Endothelial cell of umbilical vein (primary cell): ENCODE measurements around the gene PRC1. TPM values are rescaled to one million over a fixed set of nuclear protein-coding genes. Genes with fewer than 3 reads are reported as not detected.

Experiments used
- BruUV-seq: library from RNA; stranded (reverse); fragments of 400-500 nt; replicated peaks from 2 replicates; lab custom pipeline; 2021; lab: Mats Ljungman, UMichigan
- CTCF ChIA-PET: fragments of 300-600, 350-600 bp; sonication (Branson Sonifier 250); formaldehyde crosslinking; loops from one replicate; lab custom pipeline; 2021; ENCODE audit warnings: antibody characterized with exemption, inconsistent platforms; lab: Charles Lee
- POLR2A ChIA-PET: fragments of 300-600, 350-600 bp; sonication (Branson Sonifier 250); formaldehyde crosslinking; loops from one replicate; lab custom pipeline; 2021; ENCODE audit warnings: antibody characterized with exemption, inconsistent platforms; lab: Charles Lee
- DNase-seq: peaks from one replicate; pipeline ENCODE4 v3.0.0-alpha.2; 2011; ENCODE audit warnings: low read depth, low spot score
- FAIRE-seq: peaks from 2 replicates; lab custom pipeline; 2011; peaks lifted over from hg19 to GRCh38; lab: Jason Lieb, UNC
- H2AFZ ChIP-seq: 2 replicates; pipeline ENCODE4 v1.6.0; 2012; ENCODE audit warnings: low read depth, low read length, control low read depth, inconsistent platforms
- H3K27ac ChIP-seq: 2 replicates; pipeline ENCODE4 v1.5.1; 2011; ENCODE audit warnings: low read depth, mild to moderate bottlenecking, control low read depth, low read length, moderate library complexity; ENCODE audit not compliant: insufficient read depth
- H3K27me3 ChIP-seq, 2 experiments: 2 replicates each; pipeline versions ENCODE4 v1.6.0 to v1.6.1; 2011; ENCODE audit warnings: low read length in 2 of 2, mixed read lengths in 1 of 2; ENCODE audit not compliant: control insufficient read depth in 2 of 2, insufficient read depth in 2 of 2
- H3K36me3 ChIP-seq, 2 experiments: 2 replicates in 1 of 2; 3 replicates in 1 of 2; pipeline ENCODE4 v1.5.1; 2011; ENCODE audit warnings: low read length in 2 of 2, mild to moderate bottlenecking in 1 of 2, moderate library complexity in 1 of 2; ENCODE audit not compliant: control insufficient read depth in 2 of 2, insufficient read depth in 2 of 2; ENCODE audit errors: extremely low read depth in 1 of 2
- H3K4me1 ChIP-seq: 3 replicates; pipeline ENCODE4 v1.5.1; 2011; ENCODE audit warnings: mild to moderate bottlenecking, low read length; ENCODE audit not compliant: control insufficient read depth, insufficient read depth; ENCODE audit errors: extremely low read depth
- H3K4me2 ChIP-seq: 2 replicates; pipeline ENCODE4 v1.6.1; 2011; ENCODE audit warnings: low read length, control low read depth, mixed read lengths; ENCODE audit not compliant: insufficient read depth
- H3K4me3 ChIP-seq, 3 experiments: fragments of 200-600 bp in 1 of 3; sonication (generic), shearing (Covaris generic) in 1 of 3; replicated peaks in 1 of 3; 2 replicates each; pipeline ENCODE4 v1.5.1; 2011 to 2016; ENCODE audit warnings: control low read depth in 3 of 3, low read length in 3 of 3, mild to moderate bottlenecking in 2 of 3, inconsistent platforms in 1 of 3, low read depth in 1 of 3, moderate library complexity in 1 of 3; ENCODE audit not compliant: insufficient read depth in 1 of 3
- H3K79me2 ChIP-seq: 2 replicates; pipeline ENCODE4 v1.6.0; 2012; ENCODE audit warnings: low read length, inconsistent platforms; ENCODE audit not compliant: control insufficient read depth, insufficient read depth
- H3K9ac ChIP-seq: replicated peaks from 2 replicates; pipeline ENCODE3; 2011; ENCODE audit warnings: low read length, control low read depth; ENCODE audit not compliant: insufficient read depth; ENCODE audit errors: extremely low read depth
- H3K9me1 ChIP-seq: replicated peaks from 3 replicates; pipeline ENCODE4 v1.6.0; 2011; ENCODE audit warnings: mild to moderate bottlenecking, low read length; ENCODE audit not compliant: control insufficient read depth, insufficient read depth; ENCODE audit errors: extremely low read depth
- H3K9me3 ChIP-seq: replicated peaks from 2 replicates; pipeline ENCODE4 v1.5.1; 2012; ENCODE audit warnings: low read length, inconsistent platforms; ENCODE audit not compliant: control insufficient read depth, insufficient read depth
- H4K20me1 ChIP-seq: replicated peaks from 2 replicates; pipeline ENCODE3; 2011; ENCODE audit warnings: mild to moderate bottlenecking, low read length; ENCODE audit not compliant: control insufficient read depth, insufficient read depth; ENCODE audit errors: extremely low read depth
- CTCF ChIP-seq, 2 donors: IDR thresholded peaks; 1 replicate in 1 of 2; 2 replicates in 1 of 2; pipeline ENCODE4 v1.5.1; 2011; ENCODE audit warnings: low read length in 2 of 2, mild to moderate bottlenecking in 2 of 2, moderate library complexity in 2 of 2, control low read depth in 1 of 2, inconsistent platforms in 1 of 2, low read depth in 1 of 2; ENCODE audit not compliant: insufficient read depth in 1 of 2; ENCODE audit errors: extremely low read depth in 1 of 2
- EZH2 ChIP-seq: IDR thresholded peaks from 2 replicates; pipeline ENCODE4 v1.6.1; 2012; ENCODE audit warnings: borderline replicate concordance, low read depth, mild to moderate bottlenecking, moderate library complexity, low read length, inconsistent platforms; ENCODE audit not compliant: severe bottlenecking
- FOS ChIP-seq: IDR thresholded peaks from 2 replicates; pipeline ENCODE4 v1.6.1; 2011; ENCODE audit warnings: mild to moderate bottlenecking, low read length, moderate library complexity, borderline replicate concordance; ENCODE audit not compliant: insufficient read depth
- GATA2 ChIP-seq: IDR thresholded peaks from 2 replicates; pipeline ENCODE4 v1.7.0; 2011; ENCODE audit warnings: low read depth, mild to moderate bottlenecking, moderate library complexity, mixed read lengths, low read length; ENCODE audit not compliant: insufficient read length, insufficient read depth
- JUN ChIP-seq: IDR thresholded peaks from 2 replicates; pipeline ENCODE4 v1.6.1; 2011; ENCODE audit warnings: borderline replicate concordance, low read depth; ENCODE audit not compliant: insufficient read length, insufficient read depth
- MAX ChIP-seq: IDR thresholded peaks from 2 replicates; pipeline ENCODE4 v1.6.1; 2011; ENCODE audit not compliant: insufficient read depth, insufficient read length
- MYC ChIP-seq: IDR thresholded peaks from one replicate; pipeline ENCODE4 v1.6.1; 2011; ENCODE audit warnings: mild to moderate bottlenecking, low read depth, low read length
- POLR2A ChIP-seq: IDR thresholded peaks from 2 replicates; pipeline ENCODE4 v1.6.1; 2012; ENCODE audit warnings: low read depth, mild to moderate bottlenecking, control low read depth, low read length
- POLR2AphosphoS5 ChIP-seq: IDR thresholded peaks from 2 replicates; pipeline ENCODE4 v1.6.1; 2012; ENCODE audit warnings: low read depth, mild to moderate bottlenecking, control low read depth, low read length, moderate library complexity; ENCODE audit not compliant: insufficient read depth
- dilution Hi-C: fragments of 300-500 bp; cut with MboI; formaldehyde crosslinking; loops from one replicate; pipeline ENCODE4 v1.15.0; 2019; ENCODE audit warnings: low sequenced_read_pairs; ENCODE audit not compliant: extremely low pct_ligation_motif_present
- intact Hi-C: fragments of 100-400 bp; cut with micrococcal nuclease; formaldehyde crosslinking; loops from one replicate; pipeline ENCODE4 v1.10.0; 2022
- polyA plus RNA-seq, 4 experiments: library from polyadenylated mRNA; depleted of rRNA in 3 of 4; stranded (reverse) in 3 of 4; unstranded in 1 of 4; fragments of >200 nt; gene quantifications; 2 replicates each; pipeline versions ENCODE4 v1.2.1 to v1.2.3, GENCODE V29; 2011 to 2012; ENCODE audit warnings: missing spikeins in 1 of 4
- total RNA-seq: library from RNA; stranded (reverse); gene quantifications from 2 replicates; pipeline ENCODE4 v1.2.3, GENCODE V29; 2021

The PRC1 gene
- total and polyA plus RNA-seq, 2 donors (not counting 3 experiments of a cell fraction or from before 2014, with no cell fraction given), result 171 to 280 TPM

GRCh38 chr15:90917569-90917968 lies 76.8 kb downstream of the PRC1 start:
- H2AFZ ChIP-seq, result no peak overlapping the region
- no peaks in the 10 kb centered on the region for H3K79me2 ChIP-seq
- CTCF ChIA-PET, result interaction anchor here (1.6 to 2.0 kb wide), 2 partner anchors 15 kb away, joined by 3 to 8 read pairs; partner anchors contain the start of genes HDDC3 and MAN2A2
- H3K9ac ChIP-seq, result no peak overlapping the region
- H3K27me3 ChIP-seq, result no peaks in the 10 kb centered on the region
- TF ChIP-seq MYC (no peak), GATA2 (no peak), POLR2A (no peak), POLR2AphosphoS5 (no peak), JUN (no peak), FOS (no peak), MAX (no peak), EZH2 (no peak), CTCF (IDR thresholded peaks at IDR 0.05; ENCODE audit: extremely low read depth in 1 of 2, insufficient read depth in 1 of 2, low read depth in 1 of 2, low read length in 2 of 2) (no peak)
- no peak overlapping the region for H3K4me3 ChIP-seq
- no peak overlapping the region for H3K27ac ChIP-seq
- dilution Hi-C loops, result no loop called here
- peaks cover 2 to 53% of the 10 kb centered on the region in 2 experiments for H3K36me3 ChIP-seq
- FAIRE-seq (no peak), DNase-seq (no peak)
- H3K4me1 ChIP-seq, result no peaks in the 10 kb centered on the region
- POLR2A ChIA-PET, result no interaction called here
- no TSS peak for BruUV-seq
- H3K9me3 ChIP-seq, result no peaks in the 10 kb centered on the region
- intact Hi-C loops, result no loop called here
- no peak overlapping the region for H3K4me2 ChIP-seq
- H3K9me1 ChIP-seq, result no peaks in the 10 kb centered on the region
- no peaks in the 10 kb centered on the region for H4K20me1 ChIP-seq
